Hair follicle dermal papilla cell (primary cell): Measurements from ENCODE around the gene STBD1. TPM values are rescaled to one million over a fixed set of nuclear protein-coding genes. Genes with fewer than 3 reads are reported as not detected.

Source experiments
- small RNA-seq: library from RNA; depleted of rRNA; stranded (forward); fragments of <200 nt; gene quantifications from one replicate; pipeline ENCODE3, GENCODE V24; 2012
- total RNA-seq: library from RNA; depleted of rRNA; stranded (reverse); fragments of >200 nt; gene quantifications from 2 replicates; pipeline ENCODE4 v1.2.3, GENCODE V29; 2012

The STBD1 gene
- 6.8 and 8.0 TPM in 2 replicates for total RNA-seq

GRCh38 chr4:76305971-76306881 is at the start of gene STBD1:
Gene STBD1 (plus strand): TSS chr4:76306733. CDS start chr4:76306770, 37 bp downstream.

Small RNA genes within 50 kb of the gene (small RNA-seq; reads per million reads assigned to genes)
- not detected for gene RNU6-1000P

Other genes with a start within 250 kb of the STBD1 start
- gene ART3, start 232.0 kb upstream of the STBD1 start, total RNA-seq: not detected in 2 replicates
- gene NUP54, start 158.3 kb upstream of the STBD1 start, total RNA-seq: 47.4 and 51.1 TPM in 2 replicates
- 165 and 172 TPM in 2 replicates for gene SCARB2, start 92.9 kb upstream of the STBD1 start, total RNA-seq
- gene FAM47E, start 55.0 kb upstream of the STBD1 start, total RNA-seq: 0.36 and 0.97 TPM in 2 replicates
- 0.61 and 0.65 TPM in 2 replicates for gene CCDC158, start 114.4 kb downstream of the STBD1 start, total RNA-seq
- 24.8 and 27.7 TPM in 2 replicates for gene SHROOM3, start 128.5 kb downstream of the STBD1 start, total RNA-seq